Activated CD4-positive, alpha-beta T cell treated with anti-CD3 and anti-CD28 coated beads for 1 hour (primary cell): ENCODE measurements around the gene SGMS1.
"Not testable (repeated sequence)": the region's sequence is repeated elsewhere in the genome, so short reads cannot be mapped to it uniquely, and the experiment has no call there.

Experiments used
- DNase-seq: peaks from one replicate; pipeline ENCODE4 v3.0.0-alpha.2; 2020

The SGMS1 gene

GRCh38 chr10:50528206-50528605 is 95.5 kb downstream of the SGMS1 start:
- DNase-seq: no peak

- DNase-seq: no peak
Measured at GRCh38 chr10:50527442-50528043, 96.2 kb downstream of the SGMS1 start.

GRCh38 chr10:50526185-50526584 is 97.6 kb downstream of the SGMS1 start:
- no peak for DNase-seq

- DNase-seq: no peak
Measured at GRCh38 chr10:50523357-50523756, 100.4 kb downstream of the SGMS1 start.

GRCh38 chr10:50522908-50523307 is 100.8 kb downstream of the SGMS1 start:
- no peak for DNase-seq

- no peak for DNase-seq
Measured at GRCh38 chr10:50520115-50520514, 103.6 kb downstream of the SGMS1 start.

- DNase-seq: no peak
Measured at GRCh38 chr10:50517626-50518025, 106.1 kb downstream of the SGMS1 start.

- no peak for DNase-seq
Measured at GRCh38 chr10:50516171-50516570, 107.6 kb downstream of the SGMS1 start.

GRCh38 chr10:50515420-50515819 is 108.3 kb downstream of the SGMS1 start:
- DNase-seq: no peak

GRCh38 chr10:50514995-50515394 is 108.8 kb downstream of the SGMS1 start:
- no peak for DNase-seq

GRCh38 chr10:50513956-50514355 is 109.8 kb downstream of the SGMS1 start:
- DNase-seq: no peak

- no peak for DNase-seq
Measured at GRCh38 chr10:50512743-50513416, 110.9 kb downstream of the SGMS1 start.

- no peak for DNase-seq
Measured at GRCh38 chr10:50512214-50512595, 111.6 kb downstream of the SGMS1 start.

- no peak for DNase-seq
Measured at GRCh38 chr10:50511492-50512213, 112.1 kb downstream of the SGMS1 start.

- DNase-seq: no peak
Measured at GRCh38 chr10:50510517-50511473, 113.0 kb downstream of the SGMS1 start.

- DNase-seq: no peak
Measured at GRCh38 chr10:50508315-50509051, 115.3 kb downstream of the SGMS1 start.

GRCh38 chr10:50506861-50507573 is 116.7 kb downstream of the SGMS1 start:
- DNase-seq: no peak

- DNase-seq: no peak
Measured at GRCh38 chr10:50504389-50504788, 119.4 kb downstream of the SGMS1 start.

GRCh38 chr10:50503661-50504320 is 120.0 kb downstream of the SGMS1 start:
- DNase-seq: no peak

GRCh38 chr10:50503156-50503555 is 120.6 kb downstream of the SGMS1 start:
- DNase-seq: not testable (repeated sequence)

GRCh38 chr10:50501924-50502452 is 121.8 kb downstream of the SGMS1 start:
- no peak for DNase-seq
